Common myeloid progenitor, CD34-positive (primary cell): ENCODE results near the gene ZFP69.

Experiments
- CTCF ChIA-PET: fragments of 350-600 bp; sonication (Branson Sonifier 250); formaldehyde crosslinking; loops from one replicate; lab custom pipeline; 2021; ENCODE audit warnings: antibody characterized with exemption; lab: Charles Lee
- POLR2A ChIA-PET: fragments of 350-600 bp; sonication (Branson Sonifier 250); formaldehyde crosslinking; loops from one replicate; lab custom pipeline; 2021; ENCODE audit warnings: antibody characterized with exemption; lab: Charles Lee
- DNase-seq, 3 donors: peaks; one replicate each; pipeline versions ENCODE4 v3.0.0 to v3.0.0-alpha.2; 2013
- H3K27ac ChIP-seq, 2 experiments: 1 replicate in 1 of 2; 2 replicates in 1 of 2; pipeline ENCODE4 v1.7.0; 2013; ENCODE audit warnings: inconsistent platforms in 2 of 2, low read length in 2 of 2, mild to moderate bottlenecking in 2 of 2, low read depth in 1 of 2, moderate library complexity in 1 of 2; ENCODE audit not compliant: severe bottlenecking in 2 of 2, insufficient read depth in 1 of 2, poor library complexity in 1 of 2
- H3K27me3 ChIP-seq, 5 experiments: replicated peaks in 2 of 5; 1 replicate in 3 of 5; 2 replicates in 2 of 5; pipeline versions ENCODE4 v1.6.1 to v1.7.0; 2013; ENCODE audit warnings: low read length in 4 of 5, mild to moderate bottlenecking in 2 of 5, moderate library complexity in 2 of 5, inconsistent platforms in 1 of 5; ENCODE audit not compliant: insufficient read depth in 5 of 5, control insufficient read depth in 4 of 5
- H3K36me3 ChIP-seq, 4 experiments: 1 replicate in 2 of 4; 2 replicates in 2 of 4; pipeline versions ENCODE4 v1.6.1 to v1.7.0; 2013; ENCODE audit warnings: low read length in 3 of 4, control low read depth in 1 of 4, mild to moderate bottlenecking in 1 of 4; ENCODE audit not compliant: control insufficient read depth in 4 of 4, insufficient read depth in 4 of 4
- H3K4me1 ChIP-seq, 4 experiments: 1 replicate in 3 of 4; 2 replicates in 1 of 4; pipeline versions ENCODE4 v1.6.1 to v1.7.1; 2013; ENCODE audit warnings: low read length in 3 of 4, mild to moderate bottlenecking in 3 of 4, control low read depth in 1 of 4, inconsistent platforms in 1 of 4, moderate library complexity in 1 of 4; ENCODE audit not compliant: control insufficient read depth in 4 of 4, insufficient read depth in 4 of 4; ENCODE audit errors: control extremely low read depth in 1 of 4
- H3K4me3 ChIP-seq, 7 experiments: 1 replicate in 4 of 7; 2 replicates in 3 of 7; pipeline versions ENCODE4 v1.5.1 to v1.7.0; 2013; ENCODE audit warnings: mild to moderate bottlenecking in 7 of 7, low read length in 6 of 7, moderate library complexity in 6 of 7, inconsistent platforms in 2 of 7, low read depth in 2 of 7, control low read depth in 1 of 7; ENCODE audit not compliant: insufficient read depth in 4 of 7, control insufficient read depth in 1 of 7; ENCODE audit errors: extremely low read depth in 1 of 7
- H3K9me3 ChIP-seq, 5 experiments: 1 replicate in 4 of 5; 2 replicates in 1 of 5; pipeline versions ENCODE4 v1.6.1 to v1.7.1; 2013; ENCODE audit warnings: low read length in 4 of 5, mild to moderate bottlenecking in 2 of 5, inconsistent platforms in 1 of 5, low read depth in 1 of 5, moderate library complexity in 1 of 5; ENCODE audit not compliant: control insufficient read depth in 4 of 5, insufficient read depth in 2 of 5; ENCODE audit errors: control extremely low read depth in 1 of 5
- WGBS: methylation state at CpG from one replicate; pipeline ENCODE4 v1.1.5; 2013; ENCODE audit not compliant: insufficient coverage; 5-methylcytosine and 5-hydroxymethylcytosine counted together

ZFP69 gene

GRCh38 chr1:40469327-40469726 lies 7.8 kb upstream of the ZFP69 start:
- H3K4me3 ChIP-seq, result no peak overlapping the region
- H3K4me1 ChIP-seq, result no peaks in the 10 kb centered on the region
- peaks cover 0 to 2% (median 0%) of the 10 kb centered on the region in 4 experiments for H3K36me3 ChIP-seq
- DNase-seq, result no peak
- peaks cover 13 to 76% (median 43%) of the 10 kb centered on the region in 5 experiments for H3K9me3 ChIP-seq
- ChIA-PET CTCF (no interaction called here), POLR2A (interaction anchor here (0.6 kb wide), 1 partner anchor 147 kb away, joined by 4 read pairs; no protein-coding TSS in a partner anchor)
- no peaks in the 10 kb centered on the region for H3K27me3 ChIP-seq
- WGBS, result 100% methylated on average over 1 of the region's 2 CpGs
- no peak overlapping the region for H3K27ac ChIP-seq

GRCh38 chr1:40475268-40475667 lies 1.8 kb upstream of the ZFP69 start:
- Histone ChIP-seq H3K36me3 (peaks cover 0 to 12% (median 2%) of the 10 kb centered on the region in 4 experiments), H3K9me3 (peaks cover 3 to 34% (median 14%) of the 10 kb centered on the region in 5 experiments), H3K4me1 (peaks cover 3 to 13% (median 7%) of the 10 kb centered on the region in 4 experiments), H3K27ac (no peak overlapping the region), H3K4me3 (no peak overlapping the region), H3K27me3 (no peaks in the 10 kb centered on the region)
- WGBS, result 100% methylated on average over 2 of the region's 2 CpGs
- DNase-seq, result no peak
- ChIA-PET POLR2A (no interaction called here), CTCF (no interaction called here)

- no peaks in the 10 kb centered on the region for H3K27me3 ChIP-seq
- peaks cover 3 to 13% (median 7%) of the 10 kb centered on the region in 4 experiments for H3K4me1 ChIP-seq
- H3K36me3 ChIP-seq, result peaks cover 5 to 30% (median 19%) of the 10 kb centered on the region in 4 experiments
- H3K9me3 ChIP-seq, result peaks cover 3 to 43% (median 19%) of the 10 kb centered on the region in 5 experiments
- peak; percentile 15 to 57 (median 27) for DNase-seq
- peak overlapping the region; percentile 52 to 93 (median 70) for H3K4me3 ChIP-seq
- ChIA-PET CTCF (interaction anchor here (0.8 to 1.5 kb wide), 3 partner anchors 10 to 24 kb away, joined by 3 to 8 read pairs (median 4); no protein-coding TSS in a partner anchor), POLR2A (interaction anchor here (0.6 to 0.9 kb wide), 2 partner anchors 115 to 253 kb away, joined by 4 to 6 read pairs; no protein-coding TSS in a partner anchor)
- 2% methylated on average over 10 of the region's 17 CpGs for WGBS
- peak overlapping the region in 1 of 2 experiments; percentile 49 for H3K27ac ChIP-seq
Observed at GRCh38 chr1:40477678-40478053, 576 bp downstream of the ZFP69 start.

GRCh38 chr1:40478276-40478675 lies 1.2 kb downstream of the ZFP69 start:
- peak overlapping the region in 6 of 7 experiments; percentile 64 to 93 (median 74) for H3K4me3 ChIP-seq
- 100% methylated on average over 2 of the region's 2 CpGs for WGBS
- peaks cover 9 to 36% (median 22%) of the 10 kb centered on the region in 4 experiments for H3K36me3 ChIP-seq
- H3K27me3 ChIP-seq, result no peaks in the 10 kb centered on the region
- no peak for DNase-seq
- ChIA-PET CTCF (interaction anchor here (0.8 to 1.5 kb wide), 4 partner anchors 9 to 23 kb away, joined by 3 to 8 read pairs (median 4); no protein-coding TSS in a partner anchor), POLR2A (interaction anchor here (0.6 to 0.9 kb wide), 2 partner anchors 114 to 254 kb away, joined by 4 to 6 read pairs; no protein-coding TSS in a partner anchor)
- H3K27ac ChIP-seq, result no peak overlapping the region
- peaks cover 3 to 43% (median 23%) of the 10 kb centered on the region in 5 experiments for H3K9me3 ChIP-seq
- H3K4me1 ChIP-seq, result peaks cover 3 to 13% (median 7%) of the 10 kb centered on the region in 4 experiments

GRCh38 chr1:40479156-40479555 lies 2.1 kb downstream of the ZFP69 start:
- POLR2A ChIA-PET, result no interaction called here
- H3K27me3 ChIP-seq, result no peaks in the 10 kb centered on the region
- CTCF ChIA-PET, result interaction anchor here (1.0 to 1.5 kb wide), 2 partner anchors 20 to 22 kb away, joined by 3 to 8 read pairs; no protein-coding TSS in a partner anchor
- no peak overlapping the region for H3K27ac ChIP-seq
- peaks cover 3 to 13% (median 7%) of the 10 kb centered on the region in 4 experiments for H3K4me1 ChIP-seq
- no peak overlapping the region for H3K4me3 ChIP-seq
- DNase-seq, result no peak
- WGBS, result 100% methylated on average over 3 of the region's 4 CpGs
- H3K9me3 ChIP-seq, result peaks cover 3 to 44% (median 27%) of the 10 kb centered on the region in 5 experiments
- H3K36me3 ChIP-seq, result peaks cover 11 to 44% (median 24%) of the 10 kb centered on the region in 4 experiments

GRCh38 chr1:40495315-40495903 lies 18.3 kb downstream of the ZFP69 start:
- Histone ChIP-seq H3K4me1 (no peaks in the 10 kb centered on the region), H3K27me3 (no peaks in the 10 kb centered on the region), H3K9me3 (peaks cover 29 to 70% (median 40%) of the 10 kb centered on the region in 5 experiments), H3K36me3 (peaks cover 32 to 76% (median 36%) of the 10 kb centered on the region in 4 experiments), H3K4me3 (no peak overlapping the region), H3K27ac (no peak overlapping the region)
- DNase-seq, result peak in 1 of 3 donors; percentile 19
- 73% methylated on average over 1 of the region's 4 CpGs for WGBS
- POLR2A ChIA-PET, result interaction anchor here (0.8 kb wide), 1 partner anchor 24 kb away, joined by 3 read pairs; no protein-coding TSS in a partner anchor
- CTCF ChIA-PET, result no interaction called here
